HG03060 (cell line): Measurements from ENCODE around the gene ATP6V1B1.

Source experiments
- ATAC-seq: cut with Tn5 transposase; IDR thresholded peaks from one replicate; pipeline ENCODE4 v1.9.1; 2021; ENCODE audit warnings: low read depth, moderate number of reproducible peaks; ENCODE audit not compliant: unreplicated experiment

ATP6V1B1 gene

DNA sequence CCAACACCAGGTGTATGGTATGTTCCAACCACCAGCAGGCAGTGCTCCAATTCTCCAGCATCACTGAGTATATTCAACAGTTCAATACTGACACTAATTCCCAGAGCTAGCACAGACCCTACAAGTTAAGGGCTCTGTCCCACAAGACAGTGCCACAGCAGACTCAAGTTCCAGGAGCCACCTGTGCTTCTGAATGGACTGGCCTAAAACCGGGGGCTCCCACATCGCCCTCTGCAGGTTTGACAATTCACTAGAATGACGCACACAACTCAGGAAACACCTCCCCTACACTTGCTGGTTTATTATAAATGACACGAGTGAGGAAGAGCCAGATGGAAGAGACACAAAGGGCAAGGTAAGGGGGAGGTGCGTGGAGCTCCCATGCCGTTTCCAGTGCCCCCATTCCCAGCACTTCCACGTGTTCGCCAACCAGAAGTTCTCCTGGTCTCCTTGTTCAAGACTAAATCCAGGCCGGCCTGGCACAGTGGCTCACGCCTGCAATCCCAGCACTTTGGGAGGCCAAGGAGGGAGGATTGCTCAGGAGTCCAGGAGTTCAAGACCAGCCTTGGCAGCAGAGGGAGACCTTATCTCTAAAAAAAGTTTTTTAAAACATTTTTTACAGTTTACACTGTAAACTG lies 12.2 kb upstream of the ATP6V1B1 start:
- ATAC-seq, result no peak

DNA sequence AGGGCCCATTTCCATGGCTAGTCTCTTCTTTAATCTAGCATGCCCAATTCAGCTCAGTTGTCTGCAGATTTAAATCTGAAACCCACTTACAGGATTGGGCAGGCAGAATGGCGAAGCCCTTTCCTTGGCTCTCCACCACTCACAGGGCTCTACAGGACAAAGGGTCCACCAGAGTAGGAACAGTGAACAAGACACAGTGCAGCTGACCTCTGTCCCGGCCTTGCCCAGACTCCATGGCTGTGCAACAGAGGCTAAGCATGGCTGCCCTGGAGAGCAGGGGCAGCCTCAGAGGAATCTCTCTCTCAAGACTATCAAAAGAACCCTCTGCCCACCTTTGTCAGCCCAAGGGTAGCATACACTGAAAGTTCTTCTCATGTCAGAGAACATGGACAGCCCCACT lies 9.7 kb upstream of the ATP6V1B1 start:
- no peak for ATAC-seq

DNA sequence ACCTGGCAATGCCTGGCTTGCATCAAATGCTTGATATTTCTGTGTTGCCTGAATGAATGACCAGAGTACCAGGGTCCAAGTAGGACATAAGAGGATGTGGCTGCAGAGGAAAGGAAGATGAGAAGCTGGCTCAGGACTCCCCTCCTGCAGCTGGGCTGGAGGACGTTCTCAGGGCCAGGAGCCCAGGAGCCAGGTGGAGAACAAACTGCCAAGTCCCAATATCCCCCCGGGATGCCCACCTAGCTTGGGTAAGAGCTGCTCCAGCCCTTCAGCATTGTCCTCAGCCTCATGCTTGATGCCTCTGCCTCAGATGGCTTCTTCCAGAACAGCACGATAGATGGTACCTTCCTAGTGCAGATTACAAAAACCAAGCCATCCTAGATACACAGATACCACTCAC lies 8.6 kb upstream of the ATP6V1B1 start:
- no peak for ATAC-seq

DNA sequence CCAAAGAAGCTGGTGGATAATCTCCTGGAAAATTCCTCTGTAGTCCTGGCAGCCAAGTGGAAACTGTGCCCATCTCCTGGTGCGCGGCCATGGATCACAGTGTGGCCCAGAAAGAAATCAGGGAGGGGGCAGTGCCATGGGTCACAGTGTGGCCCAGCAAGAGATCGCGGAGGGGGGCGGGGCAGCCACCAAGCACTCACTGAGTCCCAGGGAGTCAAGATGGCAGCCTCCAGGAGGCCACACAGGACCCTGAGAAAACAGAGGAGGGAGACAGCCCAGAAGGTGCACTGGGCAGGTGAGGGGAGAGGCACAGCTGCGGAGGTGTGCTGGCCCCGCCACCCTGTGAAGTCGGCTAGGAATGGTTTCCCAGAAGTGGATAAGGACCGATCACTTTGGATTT lies 8.1 kb upstream of the ATP6V1B1 start:
- no peak for ATAC-seq

DNA sequence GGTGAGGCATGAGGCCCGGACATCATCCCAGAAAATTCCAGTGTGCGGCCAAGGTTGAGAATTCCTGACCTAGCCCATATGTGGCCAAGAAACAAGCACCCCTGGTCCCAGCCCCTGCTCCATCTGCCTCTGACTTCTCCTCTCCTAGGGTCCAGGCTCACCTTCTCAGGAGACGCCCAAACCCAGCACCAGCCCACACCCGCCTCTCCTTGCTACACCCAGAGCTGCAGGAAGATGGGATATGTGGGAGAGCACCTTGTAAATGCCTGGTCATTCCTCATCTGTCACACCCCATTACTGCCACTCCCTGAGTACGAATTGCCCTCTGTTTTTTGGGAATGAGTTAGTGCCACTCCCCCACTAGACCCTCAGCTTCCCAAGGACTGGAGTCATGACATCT lies 7.3 kb upstream of the ATP6V1B1 start:
- no peak for ATAC-seq

DNA sequence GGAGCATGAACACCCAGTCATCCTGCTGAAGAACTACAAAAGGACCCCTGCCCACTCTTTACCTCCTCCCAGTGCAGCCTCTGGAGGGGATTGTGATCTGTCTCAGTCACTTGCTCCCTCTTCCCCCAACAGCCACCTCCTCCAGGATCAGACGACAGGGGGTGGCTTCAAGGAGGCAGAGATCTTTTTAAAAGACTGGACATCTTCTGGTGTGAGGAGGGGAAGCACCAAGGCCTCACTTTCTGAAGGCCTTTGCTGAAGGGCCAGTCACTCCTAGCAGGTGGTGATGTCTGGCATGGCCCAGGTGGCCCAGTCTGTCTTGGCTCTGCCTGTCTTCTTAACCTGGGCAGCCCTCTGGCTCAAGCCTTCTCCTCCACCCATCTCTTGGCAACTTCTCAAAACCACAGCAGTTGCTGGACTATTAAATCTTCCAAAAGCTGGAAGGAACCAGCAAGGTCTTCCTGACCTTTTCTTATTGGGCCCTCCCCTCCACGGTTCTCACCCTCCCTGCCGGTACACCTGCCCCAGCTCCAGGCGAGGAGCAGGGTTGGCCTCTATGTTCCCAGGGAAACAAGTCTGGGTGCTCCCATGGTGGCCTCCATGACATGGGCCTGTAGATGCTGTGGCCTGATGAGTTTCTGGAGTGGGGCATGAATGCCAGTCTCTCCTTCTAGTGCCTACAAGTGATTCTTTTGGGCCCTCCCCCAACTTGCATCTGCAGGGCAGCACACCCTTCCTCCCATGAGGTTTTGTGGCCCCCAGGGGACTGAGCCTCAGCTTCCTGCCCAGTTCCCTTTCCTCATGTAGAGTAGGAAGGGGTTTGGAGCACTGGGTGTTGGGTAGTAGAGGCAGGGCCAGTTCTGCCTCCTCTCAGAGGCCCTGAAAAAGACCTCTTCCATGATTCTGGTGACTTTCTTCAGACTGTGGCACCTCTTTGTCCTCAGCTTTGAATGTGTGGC lies 5.0 kb upstream of the ATP6V1B1 start:
- no peak for ATAC-seq

DNA sequence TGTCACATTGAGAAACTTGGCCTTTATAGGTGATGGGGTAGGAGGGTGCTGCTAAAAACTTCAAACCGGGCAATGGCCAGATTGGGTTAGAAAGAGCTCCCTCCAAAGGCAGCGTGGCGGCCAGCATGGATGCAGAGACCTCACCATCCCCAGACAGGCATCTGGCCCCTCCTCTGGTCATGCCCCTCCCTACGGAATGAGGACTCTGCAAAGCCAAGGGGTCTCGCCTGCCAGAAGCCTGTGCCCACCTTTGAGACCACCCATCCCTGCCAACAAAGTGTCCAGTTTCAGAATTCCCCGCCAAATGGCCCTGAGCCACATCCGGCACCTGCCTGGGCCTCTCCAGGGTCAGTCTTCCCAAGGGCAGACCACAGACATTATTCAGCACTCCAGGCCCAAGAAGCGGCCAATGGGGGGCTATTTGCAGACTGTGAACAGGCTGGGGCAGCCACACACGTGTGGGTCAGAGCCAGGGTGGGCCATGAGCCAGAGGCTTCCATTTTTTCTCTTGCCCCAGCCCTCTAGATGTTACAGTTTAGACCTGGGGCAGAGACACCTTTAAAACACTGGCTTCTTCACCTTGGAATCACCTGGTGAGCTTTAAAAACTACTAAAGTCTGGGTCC lies 4.2 kb upstream of the ATP6V1B1 start:
- no peak for ATAC-seq

DNA sequence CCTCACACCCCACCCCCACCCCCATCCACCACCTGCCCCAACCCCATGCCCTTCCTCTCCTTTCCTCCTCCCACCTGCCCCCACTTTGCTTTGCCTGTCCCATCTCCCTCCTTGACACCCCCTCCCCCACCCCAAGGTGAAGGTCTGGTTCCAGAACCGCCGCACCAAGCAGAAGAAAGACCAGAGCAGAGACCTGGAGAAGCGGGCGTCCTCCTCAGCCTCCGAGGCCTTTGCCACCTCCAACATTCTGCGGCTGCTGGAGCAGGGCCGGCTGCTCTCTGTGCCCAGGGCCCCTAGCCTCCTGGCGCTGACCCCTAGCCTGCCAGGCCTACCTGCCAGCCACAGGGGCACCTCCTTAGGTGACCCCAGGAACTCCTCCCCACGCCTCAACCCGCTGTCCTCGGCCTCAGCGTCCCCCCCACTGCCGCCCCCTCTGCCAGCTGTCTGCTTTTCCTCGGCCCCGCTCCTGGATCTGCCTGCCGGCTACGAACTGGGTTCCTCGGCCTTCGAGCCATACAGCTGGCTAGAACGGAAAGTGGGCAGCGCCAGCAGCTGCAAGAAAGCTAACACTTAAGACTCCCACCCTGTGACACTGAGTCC lies 3.0 kb upstream of the ATP6V1B1 start:
- no peak for ATAC-seq

DNA sequence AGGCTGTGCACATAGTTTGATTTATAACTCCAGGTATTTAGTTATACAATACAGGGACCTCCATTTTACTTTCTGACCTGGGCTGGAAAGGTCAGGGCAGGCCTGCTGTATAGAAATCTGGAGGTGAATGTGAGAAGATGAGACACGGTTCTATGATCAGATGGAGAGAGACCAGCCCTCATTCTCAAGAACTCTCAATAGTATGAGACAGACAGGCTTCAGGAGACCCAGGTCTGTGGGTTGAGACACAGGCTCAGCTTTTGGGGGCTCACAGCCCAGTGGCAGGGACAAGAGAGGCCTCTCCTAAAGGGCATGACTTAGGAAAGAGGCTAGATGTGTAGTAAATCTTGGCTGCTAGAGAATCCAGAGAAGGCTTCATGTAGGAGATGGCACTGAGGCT lies 719 bp upstream of the ATP6V1B1 start:
- ATAC-seq, result no peak

DNA sequence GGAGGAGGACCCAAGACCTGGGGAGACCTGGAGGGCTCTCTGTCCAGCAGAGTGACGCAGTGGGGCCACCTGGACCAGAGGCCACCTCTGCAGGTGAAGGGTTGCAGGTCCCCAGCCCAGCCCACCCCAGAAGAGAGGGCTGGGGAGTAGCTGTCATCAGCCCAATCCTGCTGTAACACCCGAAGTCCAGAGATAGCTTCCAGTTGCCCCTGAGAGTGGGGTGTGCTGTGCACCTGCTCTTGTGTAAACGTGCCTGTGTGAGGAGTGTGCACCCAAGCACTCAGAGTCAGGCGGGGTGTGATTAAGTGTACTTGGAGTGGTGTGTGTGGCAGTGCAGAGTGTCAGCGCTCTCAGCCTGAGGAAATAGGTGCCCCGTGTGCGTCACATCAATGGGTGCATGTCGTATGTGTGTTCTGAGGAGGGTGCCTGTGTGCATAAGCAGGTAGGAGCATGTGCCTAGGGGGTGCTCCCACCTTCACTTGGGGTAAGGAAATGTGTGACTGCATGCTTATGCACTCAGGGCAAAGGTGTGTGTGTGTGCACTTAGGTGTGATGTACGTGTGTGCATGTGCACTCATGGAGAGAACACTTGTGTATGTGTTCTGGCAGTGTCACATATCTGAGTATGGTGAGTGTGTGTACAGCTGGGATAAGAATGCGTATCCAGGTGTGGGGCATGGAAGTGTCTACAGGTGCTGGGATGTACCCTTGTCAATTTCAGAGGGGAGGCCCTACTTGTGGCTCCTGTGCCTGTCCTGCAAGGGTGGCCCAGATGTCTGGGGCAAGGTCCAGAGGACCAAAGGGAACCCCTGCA lies 672 bp downstream of the ATP6V1B1 start:
- no peak for ATAC-seq

DNA sequence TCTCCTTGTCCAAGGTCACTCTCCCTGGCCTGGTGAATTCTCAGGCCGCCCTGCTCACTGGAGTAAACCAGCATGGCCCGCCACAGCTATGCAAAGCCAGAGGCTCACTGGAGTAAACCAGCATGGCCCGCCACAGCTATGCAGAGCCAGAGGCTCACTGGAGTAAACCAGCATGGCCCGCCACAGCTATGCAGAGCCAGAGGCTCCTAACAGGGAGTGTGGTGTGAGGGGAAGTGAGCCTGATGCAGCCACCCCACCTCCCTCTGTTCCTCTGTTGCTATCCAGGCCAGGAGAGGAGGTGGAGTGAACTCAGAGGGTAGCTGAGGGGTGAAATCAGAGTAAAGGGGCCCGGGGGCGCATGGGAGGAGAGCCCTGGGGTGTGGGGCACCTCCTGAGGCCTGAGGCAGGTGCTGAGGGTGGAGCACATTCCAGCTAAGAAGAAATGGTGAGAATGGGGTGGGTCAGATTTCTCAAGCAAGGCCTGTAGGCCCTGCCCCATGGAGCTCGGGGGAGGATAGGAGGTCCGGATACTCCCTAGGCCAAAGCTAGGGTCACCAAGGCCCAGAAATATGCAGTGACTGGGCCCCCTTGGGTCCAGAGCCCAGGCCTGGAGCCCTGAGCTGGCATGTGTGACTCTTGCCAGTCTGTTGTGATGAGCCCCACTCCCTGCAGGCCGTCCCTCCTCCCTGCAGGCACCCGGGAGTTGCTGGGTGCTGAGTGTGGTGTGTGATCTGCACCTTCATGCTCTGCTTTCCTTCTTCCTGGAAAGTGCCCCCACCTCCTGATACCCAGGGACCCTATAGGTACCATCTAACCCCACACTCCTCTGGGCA lies 1.5 kb downstream of the ATP6V1B1 start:
- no peak for ATAC-seq

DNA sequence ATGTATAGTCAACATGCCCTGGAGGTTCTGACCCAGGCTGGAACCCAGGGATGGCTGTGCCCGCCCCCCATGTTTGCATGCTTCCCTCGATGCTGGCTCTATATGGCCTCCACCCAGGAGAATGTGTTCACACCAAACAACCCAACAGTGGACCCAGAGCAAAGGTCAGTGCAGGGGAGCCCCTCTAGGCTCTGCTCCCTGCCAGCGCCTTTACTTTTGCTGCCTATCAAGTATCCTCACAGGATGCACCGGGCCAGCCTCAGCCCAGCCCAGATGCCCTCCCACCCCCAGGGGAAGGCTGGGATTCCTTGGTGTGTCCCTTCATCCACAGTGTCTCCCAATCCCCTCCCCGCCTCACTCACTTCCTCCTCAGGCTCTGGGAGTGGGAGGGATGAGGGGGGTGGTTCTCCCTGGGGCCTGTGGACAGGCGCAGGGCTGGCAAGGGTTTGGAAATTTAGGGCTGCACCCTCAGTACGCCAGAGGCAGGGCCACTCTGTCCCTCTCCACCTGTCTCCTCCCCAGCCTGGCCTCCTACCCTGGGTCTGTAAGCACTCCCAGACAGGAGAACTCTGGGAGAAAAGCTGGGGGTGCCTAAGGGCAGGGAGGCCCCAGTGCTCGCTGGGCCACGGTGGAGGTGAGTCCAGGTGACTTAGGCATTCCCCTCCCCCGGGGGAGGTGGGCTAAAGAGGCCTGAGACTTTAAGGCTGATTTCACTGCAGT lies 2.3 kb downstream of the ATP6V1B1 start:
- ATAC-seq, result no peak

DNA sequence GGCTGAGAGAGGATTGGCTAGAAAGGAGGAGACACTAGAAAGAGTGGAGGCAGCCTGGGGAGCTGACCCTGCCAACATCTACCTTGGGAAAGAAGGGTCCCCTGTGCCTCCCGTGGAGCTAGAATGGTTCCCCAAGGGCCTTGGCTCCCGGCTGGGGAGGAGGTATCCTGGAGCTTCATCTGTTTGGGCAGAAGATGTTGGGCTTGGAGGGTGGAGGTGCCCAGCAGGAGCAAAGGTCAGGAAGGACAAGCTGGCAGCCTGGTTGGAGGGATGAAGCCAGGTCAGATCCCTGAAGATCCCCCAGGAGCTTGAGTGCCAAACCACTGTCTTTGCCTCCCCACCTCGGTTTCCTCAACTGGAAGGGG lies 2.9 kb downstream of the ATP6V1B1 start:
- ATAC-seq, result no peak

DNA sequence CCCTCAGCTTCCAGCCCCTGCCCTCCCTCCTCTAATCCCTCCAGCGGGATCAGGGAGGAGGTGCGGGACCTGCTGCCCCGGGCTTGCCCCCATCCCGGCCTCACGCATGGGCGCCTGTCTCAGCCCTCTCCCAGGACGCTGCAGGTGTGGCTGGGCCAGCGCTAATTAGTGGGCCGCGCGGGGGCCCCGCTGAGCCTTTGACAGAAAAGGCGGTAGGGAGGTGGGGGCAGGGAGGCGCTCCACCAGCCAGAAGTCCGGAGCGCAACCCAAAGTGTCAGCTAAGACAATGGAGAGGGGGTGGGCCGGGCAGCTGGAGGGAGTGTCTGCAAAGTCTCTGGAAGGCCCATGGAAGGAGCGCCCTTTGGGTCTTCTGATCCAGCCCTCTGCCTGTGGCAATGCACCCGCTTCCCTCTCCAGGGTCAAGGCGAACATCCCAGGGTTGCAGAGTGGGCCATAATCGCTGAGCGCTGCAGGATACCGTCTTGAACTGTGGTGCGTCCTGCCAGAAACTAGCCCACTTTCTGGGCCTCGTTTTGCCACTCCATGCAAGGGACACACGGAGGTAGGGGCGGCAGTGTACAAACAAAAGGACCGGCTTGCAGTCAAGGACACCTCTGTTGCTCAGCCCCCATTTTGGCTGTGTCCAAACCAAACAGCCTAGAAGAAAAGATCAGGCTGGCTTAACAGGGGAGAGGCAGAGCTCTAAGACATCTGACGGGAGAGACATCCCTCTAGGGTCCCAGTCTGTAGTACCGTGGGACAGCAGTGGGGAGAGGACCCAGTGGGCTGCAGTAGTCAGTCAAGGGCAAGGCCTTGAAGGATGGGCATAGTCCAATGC lies 3.5 kb downstream of the ATP6V1B1 start:
- no peak for ATAC-seq

DNA sequence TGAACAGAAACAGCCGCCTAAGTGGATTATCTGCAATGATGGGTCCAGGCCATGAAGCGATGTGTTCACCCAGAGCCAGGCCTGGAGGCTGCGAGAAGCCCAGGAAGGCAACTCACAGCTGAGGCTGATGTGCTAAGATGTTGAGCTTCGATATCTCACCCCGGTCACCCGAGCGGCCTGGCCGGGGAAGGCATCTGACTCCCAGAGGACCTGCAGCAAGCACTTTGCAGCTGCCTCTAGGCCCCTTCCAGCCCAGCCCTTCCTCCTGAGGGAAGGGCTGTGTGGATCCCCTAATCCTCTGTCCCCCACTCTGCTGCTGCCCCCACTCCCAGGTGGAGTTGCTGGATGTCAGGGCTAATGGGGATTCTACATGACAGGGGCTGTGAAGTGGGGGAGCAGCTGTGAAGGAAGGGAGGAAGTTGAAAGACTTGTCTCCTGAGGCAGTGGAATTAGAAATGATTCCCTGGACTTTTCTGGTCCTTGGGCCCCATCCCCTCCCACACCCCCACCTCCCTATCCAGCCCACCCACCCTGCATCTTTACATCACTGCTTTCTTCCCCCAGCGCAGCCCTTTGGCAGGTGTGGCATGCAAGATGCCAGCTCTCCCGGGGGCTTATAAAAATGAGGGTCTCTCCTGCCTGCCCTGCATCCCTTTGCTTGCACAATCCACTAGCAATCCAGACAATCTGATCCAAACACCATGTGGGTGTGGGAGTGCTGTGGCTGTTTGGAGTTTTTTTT lies 4.3 kb downstream of the ATP6V1B1 start:
- ATAC-seq, result no peak

DNA sequence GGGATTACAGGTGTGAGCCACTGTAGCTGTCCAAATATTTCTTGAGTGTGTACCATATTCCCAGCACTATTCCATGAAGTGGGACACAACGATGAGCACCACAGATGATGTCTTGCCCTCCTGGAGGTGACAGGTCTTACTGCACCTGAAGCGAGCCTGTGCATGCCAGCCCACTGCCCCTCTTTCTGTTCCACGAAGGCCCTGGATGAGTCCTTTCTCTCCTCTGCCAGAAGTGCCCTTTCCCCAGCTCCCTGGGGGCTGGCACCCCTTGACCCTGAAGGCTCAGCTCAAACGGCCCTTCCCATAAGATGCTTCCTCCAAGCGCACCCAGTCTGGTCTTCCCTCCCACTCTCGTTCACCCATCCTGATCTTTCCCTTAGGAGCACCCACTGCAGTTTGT lies 5.5 kb downstream of the ATP6V1B1 start:
- no peak for ATAC-seq

DNA sequence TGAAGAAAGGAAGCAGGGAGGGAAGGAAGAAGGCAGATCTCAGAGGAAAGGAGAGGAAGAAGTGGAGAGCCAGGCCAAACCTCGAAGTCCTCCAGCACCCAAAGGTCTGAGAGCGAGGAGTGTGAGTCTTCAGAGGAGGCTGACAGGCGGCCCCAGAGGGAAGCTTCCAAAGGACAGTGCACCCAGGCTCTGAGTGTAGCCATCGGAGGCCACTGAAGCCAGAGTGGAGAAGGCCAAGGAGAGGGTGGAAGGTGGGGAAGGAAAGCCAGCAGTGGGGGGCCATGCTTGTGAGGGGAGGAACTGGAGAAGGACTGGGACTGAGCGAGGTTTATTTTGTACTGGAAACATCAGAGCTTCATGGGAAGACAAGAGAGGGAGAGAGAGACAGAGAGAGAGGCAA lies 6.0 kb downstream of the ATP6V1B1 start:
- ATAC-seq, result no peak
